Measurements from ENCODE around the gene ACTL7A. TPM values are rescaled to one million over a fixed set of nuclear protein-coding genes. Genes with fewer than 3 reads are reported as not detected.
"Not testable (repeated sequence)": the region's sequence is repeated elsewhere in the genome, so short reads cannot be mapped to it uniquely, and the experiment has no call there.

The ACTL7A gene
- total and polyA plus RNA-seq, 10 donors: not detected

GRCh38 chr9:108836781-108837180 is 25.3 kb upstream of the ACTL7A start:
- 71 to 87% (median 80%) methylated on average over 5 of the region's 5 CpGs for WGBS, 5 donors
- intact Hi-C loops (cut with DNase I; ENCODE audit: low total_unique reads): no loop called here
- Histone ChIP-seq H3K4me1 (peaks cover 0 to 19% (median 2%) of the 10 kb centered on the region in 6 donors), H3K9me3 (no peaks in the 10 kb centered on the region), H3K4me3 (no peak overlapping the region), H3K27ac (no peak overlapping the region), H3K36me3 (no peaks in the 10 kb centered on the region), H3K27me3 (replicated peaks in 1 of 7) (no peaks in the 10 kb centered on the region)
- TF ChIP-seq CTCF (IDR thresholded peaks at IDR 0.05 in 8 of 11, conservative IDR thresholded peaks at IDR 0.05 in 3 of 11) (no peak), POLR2AphosphoS5 (IDR thresholded peaks at IDR 0.05) (no peak), POLR2A (IDR thresholded peaks at IDR 0.05) (no peak)
- DNase-seq: no peak

DNA sequence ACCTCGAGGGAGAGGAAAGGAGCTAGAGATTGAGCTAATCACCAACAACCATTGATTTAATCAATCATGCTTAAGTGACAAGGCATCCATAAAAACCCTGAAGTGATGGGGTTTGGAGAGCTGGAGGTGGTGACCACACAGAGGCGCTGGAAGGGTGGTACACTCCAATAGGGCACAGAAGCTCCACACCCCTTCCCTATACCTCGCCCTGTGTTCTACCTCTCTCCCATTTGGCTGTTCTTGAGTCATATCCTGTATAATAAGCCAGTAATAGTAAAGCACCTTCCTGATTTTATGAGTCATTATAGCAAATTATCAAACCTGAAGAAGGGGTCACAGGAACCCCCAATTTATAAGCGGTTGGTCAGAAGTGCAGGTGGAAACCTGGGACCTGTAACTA is 24.5 kb upstream of the ACTL7A start:
- 78 to 86% (median 84%) methylated on average over 4 of the region's 4 CpGs for whole genome bisulfite sequencing, 5 donors
- TF ChIP-seq POLR2A (IDR thresholded peaks at IDR 0.05): no peak
- TF ChIP-seq POLR2AphosphoS5 (IDR thresholded peaks at IDR 0.05): no peak
- no peak for TF ChIP-seq CTCF (IDR thresholded peaks at IDR 0.05 in 8 of 11, conservative IDR thresholded peaks at IDR 0.05 in 3 of 11)
- Histone ChIP-seq H3K27me3 (replicated peaks in 1 of 7) (no peaks in the 10 kb centered on the region), H3K9me3 (no peaks in the 10 kb centered on the region), H3K4me3 (no peak overlapping the region), H3K4me1 (peaks cover 0 to 26% (median 5%) of the 10 kb centered on the region in 6 donors), H3K36me3 (no peaks in the 10 kb centered on the region), H3K27ac (no peak overlapping the region)
- DNase-seq: no peak
- intact Hi-C loops (cut with DNase I; ENCODE audit: low total_unique reads): no loop called here

DNA sequence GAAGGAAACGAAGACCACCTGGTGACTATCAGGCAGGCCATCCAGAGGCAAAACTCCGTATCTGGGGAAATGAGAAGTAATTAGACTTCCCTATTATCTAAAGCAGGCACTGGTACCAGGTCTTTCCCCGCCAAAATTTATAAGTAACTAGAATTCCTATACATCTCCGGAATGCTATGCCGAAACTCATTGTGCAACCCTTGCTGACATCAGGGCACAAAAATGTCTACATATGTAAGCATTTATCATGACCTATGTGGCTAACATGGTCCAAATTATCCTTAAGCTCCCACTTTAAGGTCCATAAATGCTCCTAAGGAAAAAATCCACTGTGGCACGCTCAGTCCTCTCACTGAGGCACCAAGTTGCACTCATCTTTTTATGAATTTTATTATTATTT is 24.0 kb upstream of the ACTL7A start:
- DNase-seq: no peak
- Histone ChIP-seq H3K4me3 (no peak overlapping the region), H3K9me3 (no peaks in the 10 kb centered on the region), H3K27me3 (replicated peaks in 1 of 7) (no peaks in the 10 kb centered on the region), H3K36me3 (no peaks in the 10 kb centered on the region), H3K27ac (no peak overlapping the region), H3K4me1 (peaks cover 0 to 31% (median 5%) of the 10 kb centered on the region in 6 donors)
- TF ChIP-seq POLR2A (IDR thresholded peaks at IDR 0.05) (no peak), POLR2AphosphoS5 (IDR thresholded peaks at IDR 0.05) (no peak), CTCF (IDR thresholded peaks at IDR 0.05 in 8 of 11, conservative IDR thresholded peaks at IDR 0.05 in 3 of 11) (no peak)
- 83 to 93% (median 88%) methylated on average over 6 of the region's 6 CpGs for WGBS, 5 donors
- intact Hi-C loops (cut with DNase I; ENCODE audit: low total_unique reads): no loop called here

GRCh38 chr9:108839561-108839960 is 22.5 kb upstream of the ACTL7A start:
- intact Hi-C loops (cut with DNase I; ENCODE audit: low total_unique reads): not testable (repeated sequence)

More at GRCh38 chr9:108839561-108839960, 22.5 kb upstream of the ACTL7A start:
- not testable (repeated sequence) for H3K9me3 ChIP-seq; H3K4me3 ChIP-seq; H3K27ac ChIP-seq; DNase-seq; H3K36me3 ChIP-seq; H3K27me3 ChIP-seq (replicated peaks in 1 of 7)
- WGBS, 5 donors: 86 to 96% (median 91%) methylated on average over 5 of the region's 5 CpGs
- H3K4me1 ChIP-seq: peaks cover 0 to 36% (median 5%) of the 10 kb centered on the region in 6 donors
